AG04450 (cell line): ENCODE results near the gene SERTAD2. TPM values are rescaled to one million over a fixed set of nuclear protein-coding genes. Genes with fewer than 3 reads are reported as not detected.

Experiments used
- CTCF ChIA-PET: fragments of 300-600, 350-600 bp; formaldehyde crosslinking; extraction: SDS; loops from one replicate; lab custom pipeline; 2022; ENCODE audit warnings: antibody characterized with exemption, inconsistent platforms; lab: Charles Lee
- POLR2A ChIA-PET: fragments of 350-600 bp; formaldehyde crosslinking; extraction: SDS; loops from one replicate; lab custom pipeline; 2021; ENCODE audit warnings: antibody characterized with exemption, inconsistent platforms; lab: Yijun Ruan, JAX
- DNase-seq: peaks from one replicate; pipeline ENCODE4 v3.0.0-alpha.2; 2011; ENCODE audit warnings: low read depth, low spot score
- H3K27ac ChIP-seq: one replicate; pipeline ENCODE4 v1.5.1; 2012; ENCODE audit warnings: low read depth, low read length, control low read depth
- H3K27me3 ChIP-seq: one replicate; pipeline ENCODE4 v1.6.0; 2012; ENCODE audit warnings: low read length; ENCODE audit not compliant: control insufficient read depth, insufficient read depth
- H3K4me3 ChIP-seq: 2 replicates; pipeline ENCODE4 v1.5.1; 2011; ENCODE audit warnings: mild to moderate bottlenecking, low read depth, low read length, control low read depth
- H3K9me3 ChIP-seq: 2 replicates; pipeline ENCODE4 v1.5.1; 2012; ENCODE audit warnings: low read length; ENCODE audit not compliant: control insufficient read depth, insufficient read depth
- CTCF ChIP-seq: IDR thresholded peaks from 2 replicates; pipeline ENCODE4 v1.5.1; 2011; ENCODE audit warnings: low read depth, low read length, control low read depth, inconsistent platforms
- polyA plus RNA-seq: library from polyadenylated mRNA; depleted of rRNA; stranded (reverse); fragments of >200 nt; gene quantifications from 2 replicates; pipeline ENCODE4 v1.2.3, GENCODE V29; 2011

Gene SERTAD2
- polyA plus RNA-seq, 1 experiment: 10.1 TPM

GRCh38 chr2:64607381-64608304, 46.1 kb downstream of the SERTAD2 start:
- DNase-seq: no peak
- H3K9me3 ChIP-seq: peaks cover 4% of the 10 kb centered on the region
- H3K4me3 ChIP-seq: no peak overlapping the region
- TF ChIP-seq CTCF: no peak
- ChIA-PET POLR2A (no interaction called here), CTCF (interaction anchor here (1.0 to 3.1 kb wide), 5 partner anchors 13 to 264 kb away, joined by 3 to 8 read pairs (median 5); no protein-coding TSS in a partner anchor)
- H3K27me3 ChIP-seq: peaks cover 54% of the 10 kb centered on the region
- H3K27ac ChIP-seq: no peak overlapping the region

- Histone ChIP-seq H3K9me3 (peaks cover 4% of the 10 kb centered on the region), H3K27me3 (peaks cover 50% of the 10 kb centered on the region), H3K27ac (no peak overlapping the region), H3K4me3 (no peak overlapping the region)
- no peak for TF ChIP-seq CTCF
- ChIA-PET CTCF (interaction anchor here (1.0 to 3.1 kb wide), 5 partner anchors 20 to 265 kb away, joined by 3 to 13 read pairs (median 7); no protein-coding TSS in a partner anchor), POLR2A (no interaction called here)
- DNase-seq: no peak
Observed at GRCh38 chr2:64606479-64607363, 47.0 kb downstream of the SERTAD2 start.

- no peak overlapping the region for H3K4me3 ChIP-seq
- ChIA-PET CTCF (interaction anchor here (0.7 to 1.9 kb wide), 5 partner anchors 11 to 276 kb away, joined by 3 to 13 read pairs (median 5); no protein-coding TSS in a partner anchor), POLR2A (interaction anchor here (0.5 kb wide), 1 partner anchor 459 kb away, joined by 3 read pairs; no protein-coding TSS in a partner anchor)
- TF ChIP-seq CTCF: no peak
- H3K9me3 ChIP-seq: peaks cover 4% of the 10 kb centered on the region
- DNase-seq: no peak
- H3K27me3 ChIP-seq: peaks cover 53% of the 10 kb centered on the region
- no peak overlapping the region for H3K27ac ChIP-seq
Observed at GRCh38 chr2:64605991-64606478, 47.7 kb downstream of the SERTAD2 start.

GRCh38 chr2:64605026-64605471, 48.7 kb downstream of the SERTAD2 start:
- ChIA-PET POLR2A (no interaction called here), CTCF (interaction anchor here (0.7 to 1.9 kb wide), 5 partner anchors 10 to 275 kb away, joined by 3 to 13 read pairs (median 5); no protein-coding TSS in a partner anchor)
- no peak overlapping the region for H3K27ac ChIP-seq

More at GRCh38 chr2:64605026-64605471, 48.7 kb downstream of the SERTAD2 start:
- Histone ChIP-seq H3K4me3 (no peak overlapping the region), H3K9me3 (peaks cover 4% of the 10 kb centered on the region), H3K27me3 (peaks cover 46% of the 10 kb centered on the region)
- DNase-seq: no peak
- no peak for TF ChIP-seq CTCF
